MM.1S (cell line): ENCODE results near the gene BCR.

ENCODE experiments used
- DNase-seq: peaks from one replicate; pipeline ENCODE4 v3.0.0-alpha.2; 2015
- H2AFZ ChIP-seq: fragments of 300-600 bp; sonication (generic); 2 replicates; pipeline ENCODE4 v1.6.0; 2016; ENCODE audit warnings: antibody characterized with exemption, low read length
- H3F3A ChIP-seq: fragments of 300-600 bp; sonication (generic); 2 replicates; pipeline ENCODE4 v1.6.1; 2016; ENCODE audit warnings: mild to moderate bottlenecking, antibody characterized with exemption, low read length, moderate library complexity, mixed read lengths; ENCODE audit not compliant: insufficient read depth
- H3K27ac ChIP-seq: fragments of 300-600 bp; sonication (generic); 2 replicates; pipeline ENCODE4 v1.5.1; 2016; ENCODE audit warnings: mild to moderate bottlenecking, low read length
- H3K27me3 ChIP-seq: fragments of 300-600 bp; sonication (generic); replicated peaks from 2 replicates; pipeline ENCODE4 v1.6.0; 2016; ENCODE audit warnings: low read length; ENCODE audit not compliant: insufficient read depth
- H3K36me3 ChIP-seq: fragments of 300-600 bp; sonication (generic); replicated peaks from 2 replicates; pipeline ENCODE4 v1.6.1; 2016; ENCODE audit warnings: mild to moderate bottlenecking, low read length, mixed read lengths; ENCODE audit not compliant: insufficient read depth
- H3K4me1 ChIP-seq: fragments of 300-600 bp; sonication (generic); 2 replicates; pipeline ENCODE4 v1.6.1; 2016; ENCODE audit warnings: low read length, mixed read lengths
- H3K4me2 ChIP-seq: fragments of 300-600 bp; sonication (generic); 2 replicates; pipeline ENCODE4 v1.6.0; 2016; ENCODE audit warnings: low read depth, low read length
- H3K4me3 ChIP-seq: fragments of 300-600 bp; sonication (generic); 2 replicates; pipeline ENCODE4 v1.5.1; 2016; ENCODE audit warnings: low read length, mixed read lengths
- H3K79me2 ChIP-seq: fragments of 300-600 bp; sonication (generic); 2 replicates; pipeline ENCODE4 v1.6.1; 2016; ENCODE audit warnings: mixed run types, low read length, mixed read lengths
- H3K9ac ChIP-seq: fragments of 300-600 bp; sonication (generic); 2 replicates; pipeline ENCODE4 v1.6.1; 2016; ENCODE audit warnings: low read length, mixed read lengths
- H3K9me2 ChIP-seq: fragments of 300-600 bp; sonication (generic); replicated peaks from 2 replicates; pipeline ENCODE4 v1.6.1; 2016; ENCODE audit warnings: mild to moderate bottlenecking, low read length, mixed read lengths; ENCODE audit not compliant: insufficient read depth
- H3K9me3 ChIP-seq: fragments of 300-600 bp; sonication (generic); replicated peaks from 2 replicates; pipeline ENCODE4 v1.6.1; 2016; ENCODE audit warnings: mild to moderate bottlenecking, low read length, mixed read lengths; ENCODE audit not compliant: insufficient read depth
- H4K20me1 ChIP-seq: fragments of 300-600 bp; sonication (generic); 2 replicates; pipeline ENCODE4 v1.6.1; 2016; ENCODE audit warnings: mild to moderate bottlenecking, low read length, moderate library complexity, mixed read lengths; ENCODE audit not compliant: insufficient read depth
- EZH2 ChIP-seq: fragments of 300-600 bp; sonication (generic); optimal IDR thresholded peaks from 2 replicates; pipeline ENCODE3; 2017; ENCODE audit warnings: low read depth, mild to moderate bottlenecking, antibody characterized with exemption, low read length, mixed read lengths
- EZH2phosphoT487 ChIP-seq: fragments of 300-600 bp; sonication (generic); IDR thresholded peaks from 2 replicates; pipeline ENCODE4 v1.6.1; 2018; ENCODE audit warnings: antibody characterized with exemption, low read length
- TF ChIP-seq, protein P1 (sequence below): fragments of 300-600 bp; sonication (generic); IDR thresholded peaks from 2 replicates; pipeline ENCODE4 v1.5.1; 2016; ENCODE audit warnings: antibody characterized with exemption, low read length, mixed read lengths

The BCR gene

DNA sequence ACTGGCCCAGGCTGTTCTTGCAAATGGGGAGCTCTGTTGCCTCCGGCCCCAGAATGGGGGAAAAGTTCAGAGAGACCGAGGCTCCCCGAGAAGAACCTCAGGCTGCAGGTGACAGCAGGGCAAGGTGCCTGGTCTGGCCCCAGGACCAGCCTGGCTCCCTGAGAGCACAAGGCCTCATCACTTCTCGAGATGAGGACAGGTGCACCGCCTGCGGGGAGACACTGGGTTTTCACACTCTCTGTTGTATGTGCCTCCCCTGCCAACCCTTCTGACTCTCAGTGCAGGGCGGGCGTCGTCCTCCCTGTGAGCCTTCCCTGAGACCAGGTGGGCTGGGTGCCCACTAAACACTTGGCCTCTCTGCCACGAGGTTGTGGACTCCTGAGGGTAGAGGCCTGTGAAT is 102.2 kb downstream of the BCR start:
- no peaks in the 10 kb centered on the region for H3K36me3 ChIP-seq
- H3F3A ChIP-seq: peaks cover 10% of the 10 kb centered on the region; the same call in 1 of the 2 replicates
- H4K20me1 ChIP-seq: no peaks in the 10 kb centered on the region
- H2AFZ ChIP-seq: no peak overlapping the region
- no peaks in the 10 kb centered on the region for H3K9me2 ChIP-seq
- H3K9me3 ChIP-seq: no peaks in the 10 kb centered on the region
- no peak for DNase-seq
- H3K27me3 ChIP-seq: no peaks in the 10 kb centered on the region
- no peak overlapping the region for H3K4me3 ChIP-seq
- no peak overlapping the region for H3K4me2 ChIP-seq
- peaks cover 51% of the 10 kb centered on the region for H3K79me2 ChIP-seq
- H3K4me1 ChIP-seq: peaks cover 23% of the 10 kb centered on the region
- no peak overlapping the region for H3K27ac ChIP-seq
- H3K9ac ChIP-seq: no peak overlapping the region
- TF ChIP-seq EZH2phosphoT487: no peak
- TF ChIP-seq, protein P1, sequence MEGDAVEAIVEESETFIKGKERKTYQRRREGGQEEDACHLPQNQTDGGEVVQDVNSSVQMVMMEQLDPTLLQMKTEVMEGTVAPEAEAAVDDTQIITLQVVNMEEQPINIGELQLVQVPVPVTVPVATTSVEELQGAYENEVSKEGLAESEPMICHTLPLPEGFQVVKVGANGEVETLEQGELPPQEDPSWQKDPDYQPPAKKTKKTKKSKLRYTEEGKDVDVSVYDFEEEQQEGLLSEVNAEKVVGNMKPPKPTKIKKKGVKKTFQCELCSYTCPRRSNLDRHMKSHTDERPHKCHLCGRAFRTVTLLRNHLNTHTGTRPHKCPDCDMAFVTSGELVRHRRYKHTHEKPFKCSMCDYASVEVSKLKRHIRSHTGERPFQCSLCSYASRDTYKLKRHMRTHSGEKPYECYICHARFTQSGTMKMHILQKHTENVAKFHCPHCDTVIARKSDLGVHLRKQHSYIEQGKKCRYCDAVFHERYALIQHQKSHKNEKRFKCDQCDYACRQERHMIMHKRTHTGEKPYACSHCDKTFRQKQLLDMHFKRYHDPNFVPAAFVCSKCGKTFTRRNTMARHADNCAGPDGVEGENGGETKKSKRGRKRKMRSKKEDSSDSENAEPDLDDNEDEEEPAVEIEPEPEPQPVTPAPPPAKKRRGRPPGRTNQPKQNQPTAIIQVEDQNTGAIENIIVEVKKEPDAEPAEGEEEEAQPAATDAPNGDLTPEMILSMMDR: no peak
- no peak for TF ChIP-seq EZH2

DNA sequence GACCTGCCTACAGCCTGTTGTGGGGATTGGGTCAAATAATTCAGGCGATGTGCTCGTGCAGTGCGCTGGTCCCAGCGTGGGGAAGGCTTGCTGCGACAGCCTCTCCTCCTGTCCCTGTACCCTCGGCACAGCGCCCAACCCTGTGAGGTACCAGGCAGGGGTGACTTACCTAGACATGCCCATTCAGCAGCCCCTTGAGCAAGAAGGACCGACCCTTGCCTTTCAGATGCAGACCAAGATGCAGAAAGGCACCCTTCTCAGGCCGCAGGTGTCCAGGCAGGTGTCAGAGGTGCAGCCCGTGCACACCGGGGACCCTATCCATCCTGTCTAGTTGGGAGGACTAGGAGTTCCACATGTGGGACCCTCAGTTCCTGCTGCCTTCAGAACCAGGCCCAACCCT is 102.7 kb downstream of the BCR start:
- no peaks in the 10 kb centered on the region for H3K36me3 ChIP-seq
- DNase-seq: no peak
- H3K79me2 ChIP-seq: peaks cover 52% of the 10 kb centered on the region
- no peak overlapping the region for H3K4me3 ChIP-seq
- H3K9ac ChIP-seq: no peak overlapping the region
- H3K4me2 ChIP-seq: no peak overlapping the region
- H3K27me3 ChIP-seq: no peaks in the 10 kb centered on the region
- H3F3A ChIP-seq: peaks cover 10% of the 10 kb centered on the region; the same call in 1 of the 2 replicates
- H4K20me1 ChIP-seq: no peaks in the 10 kb centered on the region
- no peak overlapping the region for H3K27ac ChIP-seq
- no peaks in the 10 kb centered on the region for H3K9me3 ChIP-seq
- no peak overlapping the region for H2AFZ ChIP-seq
- TF ChIP-seq, protein P1: no peak
- TF ChIP-seq EZH2 (no peak), EZH2phosphoT487 (no peak)
- no peaks in the 10 kb centered on the region for H3K9me2 ChIP-seq
- H3K4me1 ChIP-seq: peaks cover 23% of the 10 kb centered on the region

DNA sequence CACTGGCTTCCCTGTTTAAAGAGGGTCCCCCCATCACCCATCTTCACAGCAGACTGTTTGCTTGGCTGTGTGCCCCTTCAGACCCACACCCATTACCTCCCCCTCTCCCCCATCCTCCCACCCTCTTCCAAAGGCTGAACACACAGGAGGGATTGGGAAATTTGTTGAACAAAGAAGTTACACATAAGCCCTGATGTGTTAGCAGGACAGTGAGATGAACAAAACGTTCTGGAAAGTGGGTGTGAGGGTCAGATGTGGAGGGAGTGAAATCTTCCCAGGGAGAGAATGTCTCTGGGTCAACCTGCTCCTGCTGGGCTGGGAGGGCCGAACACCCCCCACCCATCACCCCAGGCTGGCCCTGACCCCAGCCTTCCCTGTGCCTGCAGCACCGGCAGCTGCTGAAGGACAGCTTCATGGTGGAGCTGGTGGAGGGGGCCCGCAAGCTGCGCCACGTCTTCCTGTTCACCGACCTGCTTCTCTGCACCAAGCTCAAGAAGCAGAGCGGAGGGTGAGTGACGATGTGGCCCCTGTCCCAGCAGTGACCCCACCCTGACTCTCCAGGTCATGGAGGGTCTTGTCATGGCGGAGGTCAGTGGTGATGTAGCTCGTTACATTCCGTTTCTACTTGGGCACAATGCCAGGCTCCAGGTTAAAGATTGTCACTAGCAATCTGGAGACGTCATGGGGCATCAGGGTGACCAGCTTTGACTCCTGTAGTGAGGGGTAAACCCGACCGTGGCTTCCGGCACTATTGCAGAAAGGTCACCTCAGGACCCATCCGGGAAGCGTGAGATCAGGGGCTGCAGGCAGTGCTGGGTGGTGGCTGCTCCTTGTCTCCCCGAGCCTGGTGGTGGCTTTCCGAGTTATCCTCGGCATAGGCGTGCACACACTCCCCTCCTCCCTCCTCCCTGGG is 103.5 kb downstream of the BCR start:
- no peak for DNase-seq
- H3K27me3 ChIP-seq: no peaks in the 10 kb centered on the region
- no peak overlapping the region for H2AFZ ChIP-seq
- TF ChIP-seq EZH2: no peak
- TF ChIP-seq, protein P1: no peak
- no peak for TF ChIP-seq EZH2phosphoT487
- no peaks in the 10 kb centered on the region for H3K9me3 ChIP-seq
- H3K4me2 ChIP-seq: no peak overlapping the region
- no peaks in the 10 kb centered on the region for H4K20me1 ChIP-seq
- H3K79me2 ChIP-seq: peaks cover 52% of the 10 kb centered on the region
- H3K4me3 ChIP-seq: no peak overlapping the region
- H3K9ac ChIP-seq: no peak overlapping the region
- H3K27ac ChIP-seq: no peak overlapping the region
- H3F3A ChIP-seq: peaks cover 10% of the 10 kb centered on the region; the same call in 1 of the 2 replicates
- no peaks in the 10 kb centered on the region for H3K9me2 ChIP-seq
- no peaks in the 10 kb centered on the region for H3K36me3 ChIP-seq
- peaks cover 23% of the 10 kb centered on the region for H3K4me1 ChIP-seq
